Measurements from ENCODE around the gene RMC1.
"Not testable (repeated sequence)": the region's sequence is repeated elsewhere in the genome, so short reads cannot be mapped to it uniquely, and the experiment has no call there.

RMC1 gene

GRCh38 chr18:23567671-23568070, 64.4 kb downstream of the RMC1 start:
- ATAC-seq: no peak

- ATAC-seq: no peak
Measured at GRCh38 chr18:23568281-23569138, 65.2 kb downstream of the RMC1 start.

GRCh38 chr18:23569299-23570063, 66.2 kb downstream of the RMC1 start:
- no peak for ATAC-seq

GRCh38 chr18:23570912-23571504, 67.7 kb downstream of the RMC1 start:
- ATAC-seq: no peak

- no peak for ATAC-seq
Measured at GRCh38 chr18:23572012-23572411, 68.7 kb downstream of the RMC1 start.

- ATAC-seq: no peak
Measured at GRCh38 chr18:23572570-23572969, 69.3 kb downstream of the RMC1 start.

GRCh38 chr18:23573020-23573419, 69.7 kb downstream of the RMC1 start:
- no peak for ATAC-seq

GRCh38 chr18:23573626-23574431, 70.5 kb downstream of the RMC1 start:
- peak; percentile 77 to 79 for ATAC-seq

GRCh38 chr18:23574611-23575308, 71.4 kb downstream of the RMC1 start:
- no peak for ATAC-seq

- ATAC-seq: no peak
Measured at GRCh38 chr18:23575309-23575651, 72.0 kb downstream of the RMC1 start.

- not testable (repeated sequence) for ATAC-seq
Measured at GRCh38 chr18:23577521-23577920, 74.2 kb downstream of the RMC1 start.

GRCh38 chr18:23578067-23578701, 74.9 kb downstream of the RMC1 start:
- no peak for ATAC-seq

- ATAC-seq: no peak
Measured at GRCh38 chr18:23578891-23579653, 75.8 kb downstream of the RMC1 start.

GRCh38 chr18:23580677-23581367, 77.5 kb downstream of the RMC1 start:
- ATAC-seq: peak in 1 of 2 donors; percentile 59
